ACC112 (cell line): Measurements from ENCODE around the gene KRTAP1-4.

Experiments
- H2AFZ ChIP-seq: fragments of 200-600 bp; sonication (generic); one replicate; pipeline ENCODE4 v1.6.0; 2017; ENCODE audit warnings: antibody characterized with exemption, low read length; ENCODE audit not compliant: unreplicated experiment
- H3K27ac ChIP-seq: fragments of 200-600 bp; sonication (generic); 2 replicates; pipeline ENCODE4 v1.5.1; 2014; ENCODE audit warnings: low read depth, mild to moderate bottlenecking, antibody characterized with exemption, low read length, moderate library complexity
- H3K27me3 ChIP-seq: fragments of 200-600 bp; sonication (generic); 2 replicates; pipeline ENCODE4 v1.6.1; 2014; ENCODE audit warnings: mild to moderate bottlenecking, antibody characterized with exemption, low read length, moderate library complexity, mixed read lengths; ENCODE audit not compliant: insufficient read depth
- H3K36me3 ChIP-seq: fragments of 200-600 bp; sonication (generic); 2 replicates; pipeline ENCODE4 v1.6.1; 2016; ENCODE audit warnings: mild to moderate bottlenecking, antibody characterized with exemption, low read length, moderate library complexity, mixed read lengths; ENCODE audit not compliant: insufficient read depth
- H3K4me1 ChIP-seq: fragments of 200-600 bp; sonication (generic); one replicate; pipeline ENCODE4 v1.6.1; 2016; ENCODE audit warnings: low read length, mixed read lengths; ENCODE audit not compliant: insufficient read depth, unreplicated experiment, control insufficient read depth
- H3K4me3 ChIP-seq: fragments of 200-600 bp; sonication (generic); 2 replicates; pipeline ENCODE4 v1.5.1; 2014; ENCODE audit warnings: mild to moderate bottlenecking, low read depth, low read length
- H3K79me2 ChIP-seq: fragments of 200-600 bp; sonication (generic); one replicate; pipeline ENCODE4 v1.6.0; 2016; ENCODE audit warnings: low read length; ENCODE audit not compliant: control insufficient read depth, unreplicated experiment, insufficient read depth

KRTAP1-4 gene

GRCh38 chr17:41018541-41018940, 11.5 kb downstream of the KRTAP1-4 start:
- H3K79me2 ChIP-seq = no peaks in the 10 kb centered on the region
- H3K4me1 ChIP-seq = no peaks in the 10 kb centered on the region
- no peak overlapping the region for H3K27ac ChIP-seq
- no peak overlapping the region for H3K4me3 ChIP-seq
- no peaks in the 10 kb centered on the region for H3K36me3 ChIP-seq
- H3K27me3 ChIP-seq = no peaks in the 10 kb centered on the region
- H2AFZ ChIP-seq = no peak overlapping the region

DNA sequence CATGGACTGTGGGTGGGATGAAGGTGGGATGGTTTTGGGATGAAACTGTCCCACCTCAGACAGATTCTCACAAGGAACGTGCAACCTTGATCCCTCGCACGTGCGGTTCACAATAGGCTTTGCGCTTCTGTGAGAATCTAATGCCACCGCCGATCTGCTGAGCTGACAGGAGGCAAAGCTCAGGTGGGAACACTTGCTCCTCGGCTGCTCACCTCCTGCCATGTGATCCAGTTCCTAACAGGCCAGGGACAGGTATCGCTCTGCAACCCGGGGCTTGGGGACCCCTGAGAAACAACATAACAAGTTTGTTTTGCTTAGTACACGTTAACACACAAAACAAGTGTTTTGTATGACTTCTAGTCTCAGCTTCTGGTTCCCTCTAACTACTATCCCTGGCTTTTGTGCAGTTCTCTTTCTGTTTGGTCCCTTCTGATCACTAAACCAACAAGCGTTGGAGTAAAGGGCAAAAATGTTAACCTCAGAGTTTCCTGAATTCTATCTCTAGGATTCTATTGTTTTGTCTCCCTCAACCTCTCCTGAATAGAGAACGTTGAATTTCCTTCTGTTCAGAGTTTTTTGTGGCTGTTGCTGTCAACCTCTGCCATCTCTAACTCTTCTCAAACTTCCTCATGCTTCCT, 13.3 kb downstream of the KRTAP1-4 start:
- no peak overlapping the region for H3K27ac ChIP-seq
- no peaks in the 10 kb centered on the region for H3K79me2 ChIP-seq
- no peak overlapping the region for H2AFZ ChIP-seq
- H3K4me1 ChIP-seq = no peaks in the 10 kb centered on the region
- no peak overlapping the region for H3K4me3 ChIP-seq
- H3K27me3 ChIP-seq = no peaks in the 10 kb centered on the region
- H3K36me3 ChIP-seq = no peaks in the 10 kb centered on the region

DNA sequence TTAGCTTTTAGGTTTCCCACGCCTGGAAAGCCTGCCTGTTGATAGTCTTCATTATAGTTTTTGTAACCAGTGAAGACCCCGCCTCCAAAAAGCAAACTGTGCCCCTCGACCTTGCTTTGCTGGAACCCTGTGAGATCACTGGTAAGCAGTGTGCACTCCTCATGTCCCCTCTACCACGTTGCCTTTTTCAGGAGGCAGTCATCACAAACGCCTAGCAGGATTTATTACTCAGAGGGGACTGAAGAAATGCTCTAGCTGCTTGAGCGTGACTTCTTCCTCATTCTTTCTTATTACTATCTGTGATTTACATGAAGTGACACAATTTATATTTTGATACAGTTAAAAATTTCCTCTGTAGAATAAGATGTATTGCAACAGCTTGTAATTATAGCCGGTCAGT, 14.5 kb downstream of the KRTAP1-4 start:
- H2AFZ ChIP-seq = no peak overlapping the region
- H3K27ac ChIP-seq = no peak overlapping the region
- no peak overlapping the region for H3K4me3 ChIP-seq
- no peaks in the 10 kb centered on the region for H3K36me3 ChIP-seq
- H3K4me1 ChIP-seq = no peaks in the 10 kb centered on the region
- H3K27me3 ChIP-seq = no peaks in the 10 kb centered on the region
- H3K79me2 ChIP-seq = no peaks in the 10 kb centered on the region

DNA sequence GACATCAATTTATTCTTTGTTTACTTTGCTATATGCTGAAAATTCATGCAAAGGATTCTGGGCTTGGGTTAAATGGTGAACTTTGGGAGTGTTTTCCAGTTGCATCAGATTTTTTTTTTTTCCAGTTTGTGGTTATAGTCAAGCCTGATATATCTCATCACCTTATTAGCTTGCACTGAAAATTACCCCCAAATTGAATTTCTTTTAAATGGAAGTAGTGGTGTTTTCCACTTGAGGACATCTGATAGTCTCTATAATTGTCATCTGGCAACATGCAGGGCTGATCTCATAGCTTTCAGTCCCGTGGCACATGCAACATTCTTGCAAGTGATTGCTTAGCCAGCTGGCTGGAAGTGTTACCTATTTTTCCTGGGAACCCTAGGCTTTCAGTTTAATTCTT, 16.4 kb downstream of the KRTAP1-4 start:
- Histone ChIP-seq H3K4me1 (no peaks in the 10 kb centered on the region), H3K36me3 (no peaks in the 10 kb centered on the region), H2AFZ (no peak overlapping the region), H3K27me3 (no peaks in the 10 kb centered on the region), H3K4me3 (no peak overlapping the region), H3K79me2 (no peaks in the 10 kb centered on the region), H3K27ac (no peak overlapping the region)

DNA sequence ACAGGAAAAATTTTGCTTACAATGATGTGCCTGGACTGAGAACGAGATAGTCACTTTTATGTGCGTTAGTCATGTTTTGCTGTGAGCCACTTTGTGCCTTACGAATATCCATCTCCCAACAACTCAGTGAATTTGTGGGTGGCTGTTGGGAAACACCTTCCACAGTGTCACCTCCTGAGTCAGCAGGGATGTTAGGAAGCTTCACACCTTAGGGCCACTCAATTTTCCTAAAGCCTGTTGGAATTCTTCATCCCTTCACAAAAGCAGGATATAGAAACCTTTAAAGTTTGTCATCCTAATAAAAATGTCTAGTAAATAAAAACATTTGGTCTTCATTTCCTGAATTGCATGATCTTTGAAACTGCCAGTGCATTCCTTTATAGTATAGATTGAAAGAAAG, 16.8 kb downstream of the KRTAP1-4 start:
- Histone ChIP-seq H3K27me3 (no peaks in the 10 kb centered on the region), H3K27ac (no peak overlapping the region), H3K4me1 (no peaks in the 10 kb centered on the region), H3K79me2 (no peaks in the 10 kb centered on the region), H3K4me3 (no peak overlapping the region), H2AFZ (no peak overlapping the region), H3K36me3 (no peaks in the 10 kb centered on the region)

GRCh38 chr17:41012326-41013120, 17.5 kb downstream of the KRTAP1-4 start:
- no peak overlapping the region for H3K27ac ChIP-seq
- H3K27me3 ChIP-seq = no peaks in the 10 kb centered on the region
- no peak overlapping the region for H3K4me3 ChIP-seq
- no peaks in the 10 kb centered on the region for H3K36me3 ChIP-seq
- H3K79me2 ChIP-seq = no peaks in the 10 kb centered on the region
- no peak overlapping the region for H2AFZ ChIP-seq
- no peaks in the 10 kb centered on the region for H3K4me1 ChIP-seq

GRCh38 chr17:41010441-41010840, 19.6 kb downstream of the KRTAP1-4 start:
- Histone ChIP-seq H3K4me1 (no peaks in the 10 kb centered on the region), H3K79me2 (no peaks in the 10 kb centered on the region), H3K27me3 (no peaks in the 10 kb centered on the region), H3K4me3 (no peak overlapping the region), H3K27ac (no peak overlapping the region), H2AFZ (no peak overlapping the region), H3K36me3 (no peaks in the 10 kb centered on the region)

GRCh38 chr17:41009936-41010335, 20.1 kb downstream of the KRTAP1-4 start:
- no peak overlapping the region for H3K4me3 ChIP-seq
- H3K36me3 ChIP-seq = no peaks in the 10 kb centered on the region
- H3K4me1 ChIP-seq = no peaks in the 10 kb centered on the region
- H3K27me3 ChIP-seq = no peaks in the 10 kb centered on the region
- H3K27ac ChIP-seq = no peak overlapping the region
- no peak overlapping the region for H2AFZ ChIP-seq
- no peaks in the 10 kb centered on the region for H3K79me2 ChIP-seq

DNA sequence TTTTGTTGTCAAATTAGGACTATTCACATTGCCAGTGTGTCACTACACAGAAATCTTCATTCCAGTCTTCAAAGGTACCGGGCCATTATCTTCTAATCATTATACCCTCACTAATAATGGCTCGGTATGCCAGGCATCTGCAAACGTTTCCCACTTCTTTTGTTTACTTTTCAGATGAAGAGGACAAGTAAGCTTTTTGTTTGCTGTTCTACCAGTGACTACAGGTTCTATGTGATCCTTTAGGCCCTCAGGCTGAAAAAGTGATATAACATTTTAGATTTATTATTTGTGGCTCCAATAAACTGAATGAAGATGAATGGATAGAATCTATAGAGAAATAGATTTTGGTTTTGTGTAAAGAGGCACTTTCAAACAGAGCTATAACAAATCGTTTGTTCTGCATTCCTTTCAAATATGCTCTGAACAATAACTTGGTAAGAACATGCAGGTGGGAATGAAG, 20.7 kb downstream of the KRTAP1-4 start:
- H3K27me3 ChIP-seq = no peaks in the 10 kb centered on the region
- H3K36me3 ChIP-seq = no peaks in the 10 kb centered on the region
- no peak overlapping the region for H3K4me3 ChIP-seq
- H3K4me1 ChIP-seq = no peaks in the 10 kb centered on the region
- no peaks in the 10 kb centered on the region for H3K79me2 ChIP-seq
- no peak overlapping the region for H2AFZ ChIP-seq
- H3K27ac ChIP-seq = no peak overlapping the region

GRCh38 chr17:41008811-41009210, 21.2 kb downstream of the KRTAP1-4 start, which contains the start of gene KRTAP3-1:
Gene KRTAP3-1, minus strand, starts transcription at chr17:41009128. Its CDS starts 54 bp downstream, at chr17:41009074.
- Histone ChIP-seq H3K27ac (no peak within 1 kb of the TSS), H3K79me2 (no peaks in the 10 kb centered on the region), H3K4me3 (no peak within 1 kb of the TSS), H3K4me1 (no peaks in the 10 kb centered on the region), H3K36me3 (no peaks in the 10 kb centered on the region), H3K27me3 (no peaks in the 10 kb centered on the region), H2AFZ (no peak within 1 kb of the TSS)

DNA sequence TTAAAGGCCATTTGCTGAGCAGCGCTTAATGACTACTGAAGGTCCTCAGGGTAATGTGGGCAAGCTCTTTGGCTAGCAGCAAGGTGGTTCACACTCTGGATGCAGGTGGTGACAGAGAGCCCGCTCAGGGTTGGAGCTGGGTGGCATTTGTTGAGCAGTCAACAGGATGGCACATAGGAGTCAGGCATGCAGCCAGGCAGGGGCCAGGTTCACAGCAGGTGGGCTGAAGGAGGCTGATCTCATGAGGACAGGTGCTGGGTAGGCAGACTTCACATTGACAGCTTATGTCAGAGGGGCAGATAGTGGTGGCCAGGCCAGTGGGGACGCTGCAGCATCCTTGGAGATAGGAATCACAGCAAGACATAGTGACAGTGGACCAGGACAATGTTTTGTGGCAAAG, 25.6 kb downstream of the KRTAP1-4 start:
- H3K27me3 ChIP-seq = no peaks in the 10 kb centered on the region

More for the DNA sequence above, 25.6 kb downstream of the KRTAP1-4 start:
- Histone ChIP-seq H3K4me1 (peaks cover 11% of the 10 kb centered on the region), H3K79me2 (no peaks in the 10 kb centered on the region), H2AFZ (no peak overlapping the region), H3K27ac (no peak overlapping the region), H3K36me3 (no peaks in the 10 kb centered on the region), H3K4me3 (no peak overlapping the region)
